Psoas muscle (tissue), 8 donors: ENCODE data around the gene DMAC1. TPM values are rescaled to one million over a fixed set of nuclear protein-coding genes. Genes with fewer than 3 reads are reported as not detected.

Experiments
- ATAC-seq, 4 donors: fragments of 200-7000 bp; cut with Tn5 transposase; one replicate each; pipeline ENCODE4 v1.9.1; 2020; ENCODE audit warnings: moderate library complexity in 3 of 4, mild to moderate bottlenecking in 2 of 4
- DNase-seq, 2 donors: peaks; one replicate each; pipeline ENCODE4 v3.0.0-alpha.2; 2020
- H3K27ac ChIP-seq: fragments of 200-600 bp; one replicate; pipeline ENCODE4 v1.8.0; 2022
- H3K27me3 ChIP-seq, 3 donors: fragments of 200-600 bp in 1 of 3; one replicate each; pipeline versions ENCODE4 v1.6.1 to v1.8.0; 2013 to 2022; ENCODE audit warnings: low read length in 2 of 3, mild to moderate bottlenecking in 2 of 3, moderate library complexity in 1 of 3; ENCODE audit not compliant: insufficient read depth in 3 of 3
- H3K36me3 ChIP-seq, 2 donors: fragments of 200-600 bp in 1 of 2; one replicate each; pipeline versions ENCODE4 v1.6.1 to v1.8.0; 2013 to 2022; ENCODE audit warnings: low read depth in 1 of 2, mild to moderate bottlenecking in 1 of 2, moderate library complexity in 1 of 2; ENCODE audit not compliant: insufficient read depth in 1 of 2
- H3K4me1 ChIP-seq: fragments of 200-600 bp; one replicate; pipeline ENCODE4 v1.8.0; 2022
- H3K4me3 ChIP-seq: fragments of 200-600 bp; one replicate; pipeline ENCODE4 v1.8.0; 2022; ENCODE audit warnings: mild to moderate bottlenecking
- H3K9me3 ChIP-seq: fragments of 200-600 bp; one replicate; pipeline ENCODE4 v1.8.0; 2022
- CTCF ChIP-seq: fragments of 200-600 bp; IDR thresholded peaks from one replicate; pipeline ENCODE4 v1.8.0; 2022; ENCODE audit warnings: antibody characterized with exemption
- WGBS, 3 donors: extraction: QIAGEN DNeasy Blood & Tissue Kit; methylation state at CpG; one replicate each; pipeline versions ENCODE4 v1.1.6 to v1.1.7; 2013; 5-methylcytosine and 5-hydroxymethylcytosine counted together
- intact Hi-C, 2 donors: fragments of 100-400 bp; cut with DNase I; formaldehyde crosslinking; loops; one replicate each; pipeline versions ENCODE4 v1.11.0 to v1.14.2; 2022
- polyA plus RNA-seq, 3 donors: library from polyadenylated mRNA; stranded (reverse); fragments of 200-250 nt; gene quantifications; one replicate each; pipeline ENCODE4 v1.2.3, GENCODE V29; 2013
- total RNA-seq, 4 donors: library from RNA; stranded (reverse); fragmentation: NEBNext Ultra II Directional in 2 of 4; extraction: Animal tissue kit (Norgen Biotek cat#: 25700) in 2 of 4; gene quantifications; one replicate each; pipeline versions ENCODE4 v1.2.1 to v1.2.4, GENCODE V29; 2021 to 2023
- donor health status: healthy with polysubstance abuse.
- donor health status: DM: no; HTN: no; CAD: no; lungs with moderate emphysema.
- donor health status: Bipolar disorder and iron deficiency.
- donor health status: healthy.
- donor health status: DM: yes; HTN: yes; CAD: no.
- donor health status: DM: no; HTN: no; CAD: no.
- donor health status: DM: no; HTN: no; CAD: no.
- donor health status: DM: yes; HTN: yes; CAD: no.

DMAC1 gene
- total and polyA plus RNA-seq, 7 donors: 17.9 to 125 (median 86.5) TPM

DNA sequence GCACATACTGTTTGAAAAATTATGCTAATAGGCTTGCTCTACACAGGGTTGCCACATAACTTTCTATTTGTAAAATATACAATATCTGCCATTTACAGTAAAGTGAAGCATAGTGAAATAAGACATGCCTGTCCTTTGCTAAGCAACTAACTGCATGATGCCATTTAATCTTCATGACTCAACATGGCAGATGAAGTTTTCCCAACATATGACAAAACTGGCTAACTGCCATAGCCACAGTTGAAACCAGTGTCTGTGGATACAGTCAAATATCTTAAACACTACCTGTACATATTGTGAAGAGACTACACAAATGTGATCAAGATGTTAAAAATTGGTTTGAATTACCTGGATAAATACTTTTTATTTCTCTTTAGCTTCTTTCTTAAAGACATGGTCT is 3.1 kb upstream of the DMAC1 start:
- intact Hi-C loops: no loop called here
- Histone ChIP-seq H3K27me3 (peaks cover 0 to 2% (median 0%) of the 10 kb centered on the region in 3 donors), H3K9me3 (no peaks in the 10 kb centered on the region), H3K36me3 (peaks cover 0 to 7% of the 10 kb centered on the region in 2 donors), H3K27ac (no peak overlapping the region), H3K4me1 (peaks cover 6% of the 10 kb centered on the region), H3K4me3 (no peak overlapping the region)
- ATAC-seq (no peak), DNase-seq (no peak)
- TF ChIP-seq CTCF: no peak

DNA sequence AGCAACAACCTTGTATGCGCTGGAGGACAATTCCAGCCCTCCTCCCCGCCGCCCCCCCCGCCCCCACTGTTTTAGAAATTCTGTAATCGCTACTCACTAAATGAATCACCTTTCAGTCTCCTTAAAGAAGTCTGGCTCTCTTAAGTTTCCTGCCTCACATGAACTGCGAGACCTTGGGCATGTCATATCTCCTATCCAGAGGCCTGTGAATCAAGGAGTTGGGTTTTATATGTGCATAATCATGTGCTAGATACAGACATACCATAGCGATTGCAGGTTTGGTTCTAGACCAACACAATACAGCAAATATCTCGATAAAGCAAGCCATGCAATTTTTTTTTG is 337 bp upstream of the DMAC1 start:
- TF ChIP-seq CTCF: no peak
- H3K27me3 ChIP-seq: no peaks in the 10 kb centered on the region
- 33 to 45% (median 34%) methylated on average over 5 to 7 of the region's 8 CpGs for WGBS, 3 donors
- H3K27ac ChIP-seq: peak overlapping the region; percentile 94
- intact Hi-C loops: no loop called here
- DNase-seq (no peak), ATAC-seq (peak; percentile 18 to 59 (median 40))
- peaks cover 13% of the 10 kb centered on the region for H3K4me1 ChIP-seq
- peak overlapping the region; percentile 92 for H3K4me3 ChIP-seq
- no peaks in the 10 kb centered on the region for H3K9me3 ChIP-seq
- peaks cover 0 to 35% of the 10 kb centered on the region in 2 donors for H3K36me3 ChIP-seq

- H3K27me3 ChIP-seq: no peaks in the 10 kb centered on the region
- H3K27ac ChIP-seq: no peak overlapping the region
- TF ChIP-seq CTCF: no peak
- ATAC-seq (no peak), DNase-seq (no peak)
- no peak overlapping the region for H3K4me3 ChIP-seq
- H3K36me3 ChIP-seq: peaks cover 6 to 72% of the 10 kb centered on the region in 2 donors
- intact Hi-C loops: no loop called here
- 93 to 97% (median 95%) methylated on average over 3 of the region's 3 CpGs for WGBS, 3 donors
- no peaks in the 10 kb centered on the region for H3K9me3 ChIP-seq
- peaks cover 13% of the 10 kb centered on the region for H3K4me1 ChIP-seq
These were observed 5.4 kb downstream of the DMAC1 start for GRCh38 chr9:7794196-7794595.

DNA sequence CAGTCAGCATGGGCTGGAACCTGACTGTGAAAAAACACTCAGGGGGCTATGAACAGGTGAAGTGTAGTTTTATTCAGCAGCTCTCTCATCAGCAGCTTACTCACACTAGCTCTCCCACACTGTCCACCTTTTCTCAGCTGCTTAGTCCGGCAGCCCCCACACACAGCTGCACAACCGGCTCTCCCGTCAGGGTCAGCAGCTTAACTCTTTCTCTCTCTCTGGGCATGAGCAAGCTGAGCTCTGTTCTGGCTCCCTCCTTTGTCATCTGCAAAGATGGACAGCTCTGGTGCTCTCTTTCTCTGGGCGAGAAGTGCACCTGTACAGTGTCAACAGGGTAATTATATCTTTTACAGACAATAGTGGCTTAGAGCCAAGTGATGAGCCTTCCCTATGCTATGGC is 8.2 kb downstream of the DMAC1 start:
- Histone ChIP-seq H3K36me3 (peaks cover 6 to 70% of the 10 kb centered on the region in 2 donors), H3K4me3 (no peak overlapping the region), H3K9me3 (no peaks in the 10 kb centered on the region), H3K27me3 (no peaks in the 10 kb centered on the region), H3K27ac (no peak overlapping the region), H3K4me1 (no peaks in the 10 kb centered on the region)
- no peak for DNase-seq
- no peak for ATAC-seq
- no peak for TF ChIP-seq CTCF
- 63 to 66% (median 65%) methylated on average over 4 of the region's 4 CpGs for WGBS, 3 donors
- intact Hi-C loops: no loop called here

- Histone ChIP-seq H3K27ac (no peak overlapping the region), H3K27me3 (no peaks in the 10 kb centered on the region), H3K36me3 (peaks cover 6 to 70% of the 10 kb centered on the region in 2 donors), H3K4me3 (no peak overlapping the region), H3K9me3 (no peaks in the 10 kb centered on the region), H3K4me1 (no peaks in the 10 kb centered on the region)
- no peak for TF ChIP-seq CTCF
- no peak for DNase-seq
- no peak for ATAC-seq
- intact Hi-C loops: no loop called here
- WGBS, 3 donors: 88 to 89% (median 88%) methylated on average over 6 of the region's 6 CpGs
These were observed 8.8 kb downstream of the DMAC1 start for GRCh38 chr9:7790819-7791182.
